ENCODE results near the gene RGS5.

RGS5 gene

DNA sequence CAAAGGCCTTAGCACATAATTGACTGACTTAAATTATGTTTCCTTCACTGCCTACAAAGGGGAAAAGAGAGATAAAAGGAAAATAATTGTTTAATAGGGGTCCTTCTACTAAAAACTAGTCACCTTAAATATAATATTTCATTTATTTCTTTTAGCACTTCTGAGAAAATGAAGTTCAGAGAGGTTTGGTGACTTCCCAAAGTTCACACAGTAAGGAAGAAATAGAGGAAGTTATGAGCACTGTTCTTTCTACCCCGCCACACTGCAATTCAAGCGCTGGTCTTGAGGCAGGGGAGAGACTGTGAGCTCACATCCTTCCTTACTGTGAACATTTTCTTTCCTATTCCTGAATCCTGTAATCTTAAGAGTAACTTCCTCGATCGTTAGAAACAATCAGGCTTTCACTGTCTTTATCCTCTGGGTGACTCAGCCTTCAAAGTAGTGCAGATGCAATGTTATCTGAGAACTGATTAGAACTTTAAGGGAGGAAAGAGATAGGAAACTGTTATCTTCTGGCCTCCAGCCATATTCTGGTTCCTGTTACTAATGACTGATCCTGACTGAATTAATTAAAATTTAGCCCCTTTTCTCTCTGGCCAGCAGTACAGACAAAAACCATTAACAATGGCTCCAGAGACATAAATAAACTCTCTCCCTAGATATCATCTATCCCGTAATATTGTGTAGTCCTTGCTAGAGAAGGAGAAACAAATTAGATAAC is 6.8 kb downstream of the RGS5 start:
- Histone ChIP-seq H3K4me3 (ENCODE audit: low read length) (no peak overlapping the region), H3K36me3 (ENCODE audit: control insufficient read depth, low read length) (no peaks in the 10 kb centered on the region), H3F3A (ENCODE audit: control insufficient read depth, insufficient read depth) (no peaks in the 10 kb centered on the region), H3K4me2 (ENCODE audit: low read length) (no peak overlapping the region), H3K9me2 (replicated peaks; ENCODE audit: control insufficient read depth, low read length) (no peaks in the 10 kb centered on the region), H4K20me1 (ENCODE audit: control insufficient read depth, insufficient read depth, low read depth, low read length) (no peaks in the 10 kb centered on the region), H3K27ac (ENCODE audit: low read depth, low read length) (no peak overlapping the region), H3K27me3 (ENCODE audit: control insufficient read depth, low read length) (0 out of 2 replicates have a peak, but pooled peaks cover 3% of the 10 kb centered on the region), H3K79me2 (ENCODE audit: control insufficient read depth, low read length) (no peaks in the 10 kb centered on the region), H3K4me1 (ENCODE audit: control insufficient read depth, low read length) (no peaks in the 10 kb centered on the region), H3K9me3 (ENCODE audit: control insufficient read depth, insufficient read depth, low read length) (no peaks in the 10 kb centered on the region)
- no peak for TF ChIP-seq EZH2phosphoT487 (IDR thresholded peaks at IDR 0.05; ENCODE audit: borderline replicate concordance, low read length)
- TF ChIP-seq, protein P1, sequence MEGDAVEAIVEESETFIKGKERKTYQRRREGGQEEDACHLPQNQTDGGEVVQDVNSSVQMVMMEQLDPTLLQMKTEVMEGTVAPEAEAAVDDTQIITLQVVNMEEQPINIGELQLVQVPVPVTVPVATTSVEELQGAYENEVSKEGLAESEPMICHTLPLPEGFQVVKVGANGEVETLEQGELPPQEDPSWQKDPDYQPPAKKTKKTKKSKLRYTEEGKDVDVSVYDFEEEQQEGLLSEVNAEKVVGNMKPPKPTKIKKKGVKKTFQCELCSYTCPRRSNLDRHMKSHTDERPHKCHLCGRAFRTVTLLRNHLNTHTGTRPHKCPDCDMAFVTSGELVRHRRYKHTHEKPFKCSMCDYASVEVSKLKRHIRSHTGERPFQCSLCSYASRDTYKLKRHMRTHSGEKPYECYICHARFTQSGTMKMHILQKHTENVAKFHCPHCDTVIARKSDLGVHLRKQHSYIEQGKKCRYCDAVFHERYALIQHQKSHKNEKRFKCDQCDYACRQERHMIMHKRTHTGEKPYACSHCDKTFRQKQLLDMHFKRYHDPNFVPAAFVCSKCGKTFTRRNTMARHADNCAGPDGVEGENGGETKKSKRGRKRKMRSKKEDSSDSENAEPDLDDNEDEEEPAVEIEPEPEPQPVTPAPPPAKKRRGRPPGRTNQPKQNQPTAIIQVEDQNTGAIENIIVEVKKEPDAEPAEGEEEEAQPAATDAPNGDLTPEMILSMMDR (IDR thresholded peaks at IDR 0.05; ENCODE audit: low read depth, low read length, poor library complexity, severe bottlenecking) = no peak

DNA sequence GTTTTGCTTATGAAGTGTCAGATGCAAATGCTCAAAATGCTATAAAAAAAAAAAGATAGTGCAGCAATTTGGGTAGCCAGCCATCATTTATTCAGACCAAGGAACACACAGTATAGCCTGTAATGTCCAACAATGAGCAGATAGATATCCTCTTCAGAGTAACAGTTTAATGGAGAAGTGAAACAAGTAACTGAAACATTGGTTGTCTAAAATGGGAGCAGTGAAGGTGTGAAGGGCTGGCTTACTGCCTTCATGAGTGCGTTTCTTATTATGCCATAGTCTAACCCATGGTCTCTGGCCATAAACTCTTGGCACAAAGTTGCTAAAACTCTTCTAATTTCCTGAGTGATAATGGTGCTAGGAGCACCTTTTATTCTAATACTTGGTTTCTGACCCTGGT is 11.4 kb downstream of the RGS5 start:
- no peaks in the 10 kb centered on the region for H4K20me1 ChIP-seq (ENCODE audit: control insufficient read depth, insufficient read depth, low read depth, low read length)
- TF ChIP-seq, protein P1 (IDR thresholded peaks at IDR 0.05; ENCODE audit: low read depth, low read length, poor library complexity, severe bottlenecking) = no peak
- no peak for TF ChIP-seq EZH2phosphoT487 (IDR thresholded peaks at IDR 0.05; ENCODE audit: borderline replicate concordance, low read length)
- no peaks in the 10 kb centered on the region for H3K36me3 ChIP-seq (ENCODE audit: control insufficient read depth, low read length)
- H3K79me2 ChIP-seq (ENCODE audit: control insufficient read depth, low read length) = no peaks in the 10 kb centered on the region
- H3K9me2 ChIP-seq (replicated peaks; ENCODE audit: control insufficient read depth, low read length) = no peaks in the 10 kb centered on the region
- no peak overlapping the region for H3K27ac ChIP-seq (ENCODE audit: low read depth, low read length)
- H3K4me1 ChIP-seq (ENCODE audit: control insufficient read depth, low read length) = no peaks in the 10 kb centered on the region
- no peak overlapping the region for H3K4me2 ChIP-seq (ENCODE audit: low read length)
- no peak overlapping the region for H3K4me3 ChIP-seq (ENCODE audit: low read length)
- 0 out of 2 replicates have a peak, but pooled peaks cover 3% of the 10 kb centered on the region for H3K27me3 ChIP-seq (ENCODE audit: control insufficient read depth, low read length)
- no peaks in the 10 kb centered on the region for H3F3A ChIP-seq (ENCODE audit: control insufficient read depth, insufficient read depth)
- H3K9me3 ChIP-seq (ENCODE audit: control insufficient read depth, insufficient read depth, low read length) = no peaks in the 10 kb centered on the region

DNA sequence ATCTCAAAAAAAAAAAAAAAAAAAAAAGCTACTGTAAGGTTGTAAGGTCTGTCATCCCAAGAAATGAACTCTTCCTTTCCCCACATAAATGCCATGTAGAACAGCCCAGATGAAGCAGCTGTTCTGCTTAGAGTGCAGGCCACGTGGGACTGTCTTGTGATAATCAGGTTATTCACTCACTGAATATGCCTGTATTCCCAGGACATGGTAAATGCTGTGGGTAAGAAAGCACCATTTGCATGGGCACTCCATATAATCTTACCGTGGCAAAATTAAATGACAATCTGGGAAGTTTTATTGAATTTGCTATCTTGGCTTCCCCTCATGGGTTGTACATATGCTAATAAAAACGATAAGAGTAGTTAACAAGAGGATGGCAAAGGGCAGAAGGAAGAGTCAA is 13.8 kb downstream of the RGS5 start:
- Histone ChIP-seq H4K20me1 (ENCODE audit: control insufficient read depth, insufficient read depth, low read depth, low read length) (no peaks in the 10 kb centered on the region), H3K27ac (ENCODE audit: low read depth, low read length) (no peak overlapping the region), H3K4me3 (ENCODE audit: low read length) (no peak overlapping the region), H3F3A (ENCODE audit: control insufficient read depth, insufficient read depth) (no peaks in the 10 kb centered on the region), H3K4me1 (ENCODE audit: control insufficient read depth, low read length) (no peaks in the 10 kb centered on the region), H3K79me2 (ENCODE audit: control insufficient read depth, low read length) (no peaks in the 10 kb centered on the region), H3K9me2 (replicated peaks; ENCODE audit: control insufficient read depth, low read length) (no peaks in the 10 kb centered on the region), H3K36me3 (ENCODE audit: control insufficient read depth, low read length) (no peaks in the 10 kb centered on the region), H3K9me3 (ENCODE audit: control insufficient read depth, insufficient read depth, low read length) (no peaks in the 10 kb centered on the region), H3K4me2 (ENCODE audit: low read length) (no peak overlapping the region), H3K27me3 (ENCODE audit: control insufficient read depth, low read length) (no peaks in the 10 kb centered on the region)
- TF ChIP-seq EZH2phosphoT487 (IDR thresholded peaks at IDR 0.05; ENCODE audit: borderline replicate concordance, low read length) = no peak
- TF ChIP-seq, protein P1 (IDR thresholded peaks at IDR 0.05; ENCODE audit: low read depth, low read length, poor library complexity, severe bottlenecking) = no peak
